ENCODE results near the gene PRKN.

Gene PRKN

DNA sequence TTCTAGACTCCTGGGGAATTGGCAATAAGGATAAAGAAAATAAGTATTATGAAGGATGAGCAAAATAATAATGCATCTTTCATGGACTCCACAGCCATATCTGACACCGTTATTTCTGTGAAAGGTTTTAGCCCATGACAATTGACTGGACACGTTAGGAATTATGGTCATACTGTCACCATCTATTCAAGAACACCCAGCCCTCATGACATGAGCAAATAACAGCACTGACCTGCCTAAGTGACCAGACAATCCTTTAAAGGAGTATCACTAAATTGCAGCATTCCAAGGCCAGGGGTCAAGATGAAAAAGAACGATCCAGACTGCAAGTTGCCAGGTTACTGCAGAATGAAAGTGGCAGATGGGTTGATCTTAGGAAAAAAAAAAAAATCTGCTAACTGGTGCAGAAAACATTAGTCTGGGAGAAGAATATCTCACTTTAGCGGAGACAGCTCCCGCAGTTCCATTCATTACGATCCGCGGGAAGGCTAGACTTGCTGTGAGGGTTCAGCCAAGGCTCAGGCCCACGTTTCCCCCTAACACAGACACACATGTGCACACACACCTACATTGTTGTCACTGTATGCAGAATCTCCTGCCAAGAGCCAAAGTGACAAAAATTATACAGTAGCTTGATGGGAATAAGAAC lies 1216.0 kb downstream of the PRKN start:
- H2AFZ ChIP-seq (ENCODE audit: low read depth): no peak overlapping the region
- H3K79me2 ChIP-seq (ENCODE audit: insufficient read depth, low read depth): no peaks in the 10 kb centered on the region
- TF ChIP-seq, protein P1, sequence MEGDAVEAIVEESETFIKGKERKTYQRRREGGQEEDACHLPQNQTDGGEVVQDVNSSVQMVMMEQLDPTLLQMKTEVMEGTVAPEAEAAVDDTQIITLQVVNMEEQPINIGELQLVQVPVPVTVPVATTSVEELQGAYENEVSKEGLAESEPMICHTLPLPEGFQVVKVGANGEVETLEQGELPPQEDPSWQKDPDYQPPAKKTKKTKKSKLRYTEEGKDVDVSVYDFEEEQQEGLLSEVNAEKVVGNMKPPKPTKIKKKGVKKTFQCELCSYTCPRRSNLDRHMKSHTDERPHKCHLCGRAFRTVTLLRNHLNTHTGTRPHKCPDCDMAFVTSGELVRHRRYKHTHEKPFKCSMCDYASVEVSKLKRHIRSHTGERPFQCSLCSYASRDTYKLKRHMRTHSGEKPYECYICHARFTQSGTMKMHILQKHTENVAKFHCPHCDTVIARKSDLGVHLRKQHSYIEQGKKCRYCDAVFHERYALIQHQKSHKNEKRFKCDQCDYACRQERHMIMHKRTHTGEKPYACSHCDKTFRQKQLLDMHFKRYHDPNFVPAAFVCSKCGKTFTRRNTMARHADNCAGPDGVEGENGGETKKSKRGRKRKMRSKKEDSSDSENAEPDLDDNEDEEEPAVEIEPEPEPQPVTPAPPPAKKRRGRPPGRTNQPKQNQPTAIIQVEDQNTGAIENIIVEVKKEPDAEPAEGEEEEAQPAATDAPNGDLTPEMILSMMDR (conservative IDR thresholded peaks at IDR 0.05; ENCODE audit: low read depth, low read length): no peak
- H3K9ac ChIP-seq: no peak overlapping the region
- H4K20me1 ChIP-seq (ENCODE audit: insufficient read depth): no peaks in the 10 kb centered on the region
- H3K4me1 ChIP-seq (ENCODE audit: low read depth, poor library complexity, severe bottlenecking): no peaks in the 10 kb centered on the region
- no peak overlapping the region for H3K27ac ChIP-seq
- no peak overlapping the region for H3K4me2 ChIP-seq
- H3K27me3 ChIP-seq (ENCODE audit: insufficient read depth, low read depth): no peaks in the 10 kb centered on the region
- no peak overlapping the region for H3K4me3 ChIP-seq (IDR thresholded peaks at IDR 0.05; ENCODE audit: insufficient read depth, low read depth, low read length)
- H3K36me3 ChIP-seq (ENCODE audit: insufficient read depth): no peaks in the 10 kb centered on the region

DNA sequence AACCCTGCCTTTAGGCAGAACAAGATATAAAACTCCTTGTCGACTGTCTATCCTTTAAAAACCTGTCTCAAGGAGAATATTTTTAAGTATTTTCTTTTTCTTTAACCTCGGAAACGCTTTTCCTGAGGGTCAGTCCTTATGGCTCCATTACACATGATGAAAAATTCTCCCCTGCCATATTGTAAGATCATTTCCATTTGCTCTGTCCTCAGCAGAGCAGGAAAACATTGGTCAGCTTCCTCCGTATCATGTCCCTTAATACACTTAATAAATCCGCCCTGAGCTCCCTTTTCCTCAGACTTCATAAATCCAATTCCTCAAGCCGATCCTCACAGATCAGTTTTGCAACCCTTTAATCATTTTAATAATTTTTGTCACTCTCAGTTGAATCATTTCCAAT lies 1219.2 kb downstream of the PRKN start:
- Histone ChIP-seq H3K4me1 (ENCODE audit: low read depth, poor library complexity, severe bottlenecking) (no peaks in the 10 kb centered on the region), H2AFZ (ENCODE audit: low read depth) (no peak overlapping the region), H3K36me3 (ENCODE audit: insufficient read depth) (no peaks in the 10 kb centered on the region), H3K4me2 (no peak overlapping the region), H3K9ac (no peak overlapping the region), H3K27me3 (ENCODE audit: insufficient read depth, low read depth) (no peaks in the 10 kb centered on the region), H3K4me3 (IDR thresholded peaks at IDR 0.05; ENCODE audit: insufficient read depth, low read depth, low read length) (no peak overlapping the region), H4K20me1 (ENCODE audit: insufficient read depth) (no peaks in the 10 kb centered on the region), H3K27ac (no peak overlapping the region), H3K79me2 (ENCODE audit: insufficient read depth, low read depth) (no peaks in the 10 kb centered on the region)
- TF ChIP-seq, protein P1 (conservative IDR thresholded peaks at IDR 0.05; ENCODE audit: low read depth, low read length): no peak

DNA sequence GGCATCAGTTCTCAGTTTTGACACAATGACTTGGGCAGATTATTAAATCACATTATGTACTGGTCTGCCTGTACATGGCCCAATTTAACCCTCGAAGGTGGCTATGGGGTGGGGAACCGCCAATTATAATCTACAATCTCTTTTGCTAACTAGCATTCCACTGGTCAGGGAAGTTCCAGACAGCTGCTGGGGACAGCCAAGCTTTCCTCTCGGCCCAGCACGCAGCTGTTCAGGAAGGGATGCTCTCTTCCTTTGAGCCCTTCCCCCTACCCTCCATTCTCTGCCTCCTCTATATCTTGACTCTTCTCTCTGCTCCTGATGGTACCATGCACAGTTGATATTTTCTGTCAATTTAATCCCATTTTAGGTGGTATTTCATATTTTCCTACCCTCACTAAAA lies 1220.2 kb downstream of the PRKN start:
- H3K4me2 ChIP-seq: no peak overlapping the region
- no peak overlapping the region for H2AFZ ChIP-seq (ENCODE audit: low read depth)
- TF ChIP-seq, protein P1 (conservative IDR thresholded peaks at IDR 0.05; ENCODE audit: low read depth, low read length): no peak
- no peaks in the 10 kb centered on the region for H3K36me3 ChIP-seq (ENCODE audit: insufficient read depth)
- H3K4me3 ChIP-seq (IDR thresholded peaks at IDR 0.05; ENCODE audit: insufficient read depth, low read depth, low read length): no peak overlapping the region
- H3K4me1 ChIP-seq (ENCODE audit: low read depth, poor library complexity, severe bottlenecking): no peaks in the 10 kb centered on the region
- H3K79me2 ChIP-seq (ENCODE audit: insufficient read depth, low read depth): no peaks in the 10 kb centered on the region
- no peaks in the 10 kb centered on the region for H3K27me3 ChIP-seq (ENCODE audit: insufficient read depth, low read depth)
- H3K9ac ChIP-seq: no peak overlapping the region
- H3K27ac ChIP-seq: no peak overlapping the region
- H4K20me1 ChIP-seq (ENCODE audit: insufficient read depth): no peaks in the 10 kb centered on the region

DNA sequence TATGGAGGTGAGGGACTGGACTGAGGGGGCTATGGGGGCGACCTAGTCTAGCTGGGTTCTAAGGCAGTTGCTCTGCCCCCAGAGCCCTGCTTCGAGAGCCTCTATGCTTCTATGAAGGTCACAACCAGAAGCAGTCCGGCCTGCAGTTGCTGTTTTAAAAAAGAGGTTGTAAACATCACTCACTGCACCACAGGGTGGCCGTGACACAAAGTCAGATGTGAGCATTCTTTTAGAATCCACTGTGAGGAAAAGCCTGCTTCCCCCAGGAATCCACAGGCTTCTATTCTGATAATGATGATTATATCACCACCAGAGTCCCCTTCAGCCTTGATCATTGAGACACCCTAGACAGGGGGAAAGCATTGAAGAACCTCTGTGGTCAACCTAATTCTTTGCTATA lies 1224.0 kb downstream of the PRKN start:
- Histone ChIP-seq H3K27me3 (ENCODE audit: insufficient read depth, low read depth) (no peaks in the 10 kb centered on the region), H3K27ac (no peak overlapping the region), H3K4me2 (no peak overlapping the region), H3K36me3 (ENCODE audit: insufficient read depth) (no peaks in the 10 kb centered on the region), H3K4me1 (ENCODE audit: low read depth, poor library complexity, severe bottlenecking) (no peaks in the 10 kb centered on the region), H3K79me2 (ENCODE audit: insufficient read depth, low read depth) (no peaks in the 10 kb centered on the region), H2AFZ (ENCODE audit: low read depth) (no peak overlapping the region), H3K4me3 (IDR thresholded peaks at IDR 0.05; ENCODE audit: insufficient read depth, low read depth, low read length) (no peak overlapping the region), H4K20me1 (ENCODE audit: insufficient read depth) (no peaks in the 10 kb centered on the region), H3K9ac (no peak overlapping the region)
- TF ChIP-seq, protein P1 (conservative IDR thresholded peaks at IDR 0.05; ENCODE audit: low read depth, low read length): no peak
